Measurements from ENCODE around the gene TGFBR3L.

DNA sequence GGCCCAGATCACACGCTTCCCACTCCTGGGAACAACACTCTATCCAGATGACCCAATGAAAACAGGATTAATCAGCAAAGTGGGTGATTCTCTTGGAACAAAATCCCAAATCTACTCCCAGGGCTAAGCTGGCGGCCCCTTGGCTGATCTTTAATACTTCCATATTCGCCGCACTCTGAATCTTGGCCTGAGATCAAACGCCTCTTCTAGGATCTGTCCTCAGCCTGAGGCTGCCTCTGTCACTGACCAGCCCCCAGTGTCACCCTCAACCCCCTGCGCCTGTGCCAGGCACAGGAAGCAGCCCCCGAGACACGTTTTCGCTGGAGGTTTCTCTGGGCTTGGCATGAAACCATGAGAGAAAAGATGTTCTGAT is 13.7 kb downstream of the TGFBR3L start:
- TF ChIP-seq POLR2AphosphoS5 (IDR thresholded peaks at IDR 0.05; ENCODE audit: low read depth, low read length) (no peak), POLR2A (IDR thresholded peaks at IDR 0.05; ENCODE audit: low read depth, low read length) (no peak)
